Gastrocnemius medialis (tissue), 4 donors: Measurements from ENCODE around the gene RPL9.
"Not testable (repeated sequence)": the region's sequence is repeated elsewhere in the genome, so short reads cannot be mapped to it uniquely, and the experiment has no call there.

Experiments
- CTCF ChIP-seq, 5 experiments: fragments of 450-650 bp in 3 of 5; fragments of 200-600 bp in 2 of 5; sonication (generic) in 2 of 5; IDR thresholded peaks in 4 of 5; conservative IDR thresholded peaks in 1 of 5; 1 replicate in 4 of 5; 2 replicates in 1 of 5; pipeline ENCODE4 v1.5.1; 2016 to 2019; ENCODE audit warnings: antibody characterized with exemption in 5 of 5, mild to moderate bottlenecking in 3 of 5, moderate library complexity in 3 of 5
- POLR2A ChIP-seq, 2 donors: fragments of 450-650 bp; IDR thresholded peaks; one replicate each; pipeline ENCODE4 v1.6.1; 2017; ENCODE audit warnings: antibody characterized with exemption in 2 of 2, mild to moderate bottlenecking in 2 of 2, moderate library complexity in 2 of 2

GRCh38 chr4:39425297-39425696 lies 33.4 kb downstream of the RPL9 start:
- not testable (repeated sequence) for TF ChIP-seq CTCF (IDR thresholded peaks at IDR 0.05 in 4 of 5, conservative IDR thresholded peaks at IDR 0.05 in 1 of 5); POLR2A (IDR thresholded peaks at IDR 0.05)
